GM11168 (cell line): ENCODE measurements around the gene IP6K3.

Source experiments
- in situ Hi-C: fragments of 300-500 bp; cut with MboI; formaldehyde crosslinking; loops from one replicate; pipeline ENCODE4 v1.12.0; 2022; ENCODE audit warnings: low sequenced_read_pairs; ENCODE audit not compliant: unreplicated experiment

Gene IP6K3

GRCh38 chr6:33761922-33762629, 15.4 kb upstream of the IP6K3 start:
- in situ Hi-C loops, result loop anchor here (10.0 kb wide), 1 partner anchor 47 kb away; the partner anchor contains the start of gene UQCC2

GRCh38 chr6:33761581-33761921, 14.8 kb upstream of the IP6K3 start:
- in situ Hi-C loops, result loop anchor here (10.0 kb wide), 1 partner anchor 47 kb away; the partner anchor contains the start of gene UQCC2

- in situ Hi-C loops, result loop anchor here (10.0 kb wide), 1 partner anchor 45 kb away; the partner anchor contains the start of gene UQCC2
These were observed 13.4 kb upstream of the IP6K3 start for GRCh38 chr6:33759887-33760629.

- in situ Hi-C loops, result no loop called here
These were observed 12.1 kb upstream of the IP6K3 start for GRCh38 chr6:33758815-33759216.

- in situ Hi-C loops, result no loop called here
These were observed 11.2 kb upstream of the IP6K3 start for GRCh38 chr6:33757906-33758305.

GRCh38 chr6:33757113-33757512, 10.4 kb upstream of the IP6K3 start:
- in situ Hi-C loops, result no loop called here

GRCh38 chr6:33756211-33756954, 9.7 kb upstream of the IP6K3 start:
- in situ Hi-C loops, result no loop called here

- in situ Hi-C loops, result no loop called here
These were observed 8.6 kb upstream of the IP6K3 start for GRCh38 chr6:33755070-33755869.

GRCh38 chr6:33754222-33754621, 7.5 kb upstream of the IP6K3 start:
- in situ Hi-C loops, result no loop called here

- in situ Hi-C loops, result no loop called here
These were observed 5.9 kb upstream of the IP6K3 start for GRCh38 chr6:33752646-33753015.

GRCh38 chr6:33751771-33752645, 5.3 kb upstream of the IP6K3 start:
- in situ Hi-C loops, result no loop called here

GRCh38 chr6:33750244-33750991, 3.7 kb upstream of the IP6K3 start:
- in situ Hi-C loops, result no loop called here

- in situ Hi-C loops, result no loop called here
These were observed 2.7 kb upstream of the IP6K3 start for GRCh38 chr6:33749401-33749800.

- in situ Hi-C loops, result no loop called here
These were observed 2.1 kb upstream of the IP6K3 start for GRCh38 chr6:33748841-33749240.

GRCh38 chr6:33747823-33748222, 1.1 kb upstream of the IP6K3 start:
- in situ Hi-C loops, result no loop called here

- in situ Hi-C loops, result no loop called here
These were observed 587 bp downstream of the IP6K3 start for GRCh38 chr6:33746036-33746600.

- in situ Hi-C loops, result no loop called here
These were observed 1.2 kb downstream of the IP6K3 start for GRCh38 chr6:33745548-33745947.

GRCh38 chr6:33744895-33745546, 1.7 kb downstream of the IP6K3 start:
- in situ Hi-C loops, result no loop called here
